Kidney (tissue), 14 donors: ENCODE results near the gene SLC35G3. TPM values are rescaled to one million over a fixed set of nuclear protein-coding genes. Genes with fewer than 3 reads are reported as not detected.

ENCODE experiments used
- DNase-seq, 5 donors: peaks; one replicate each; pipeline ENCODE4 v3.0.0-alpha.2; 2013 to 2020
- FAIRE-seq: peaks from 2 replicates; lab custom pipeline; 2012; peaks lifted over from hg19 to GRCh38; lab: Jason Lieb, UNC
- H3K27ac ChIP-seq, 2 donors: one replicate each; pipeline ENCODE4 v1.7.0; 2013; ENCODE audit warnings: low read depth in 2 of 2, low read length in 2 of 2, inconsistent platforms in 1 of 2
- H3K27me3 ChIP-seq: one replicate; pipeline ENCODE4 v1.7.1; 2013; ENCODE audit warnings: low read length, inconsistent platforms; ENCODE audit not compliant: control insufficient read depth, insufficient read depth
- H3K36me3 ChIP-seq, 3 donors: one replicate each; pipeline versions ENCODE4 v1.7.0 to v1.7.1; 2013; ENCODE audit warnings: low read length in 3 of 3, control low read depth in 1 of 3, inconsistent platforms in 1 of 3; ENCODE audit not compliant: insufficient read depth in 3 of 3, control insufficient read depth in 2 of 3
- H3K4me1 ChIP-seq, 3 donors: one replicate each; pipeline versions ENCODE4 v1.7.0 to v1.7.1; 2013; ENCODE audit warnings: low read length in 3 of 3, inconsistent platforms in 1 of 3, low read depth in 1 of 3; ENCODE audit not compliant: control insufficient read depth in 2 of 3, insufficient read depth in 2 of 3
- H3K4me3 ChIP-seq, 3 donors: one replicate each; pipeline versions ENCODE4 v1.7.0 to v1.8.1; 2013; ENCODE audit warnings: low read length in 3 of 3, control low read depth in 1 of 3, inconsistent platforms in 1 of 3
- H3K9ac ChIP-seq, 3 donors: one replicate each; pipeline versions ENCODE4 v1.7.0 to v1.7.1; 2013; ENCODE audit warnings: low read length in 3 of 3, control low read depth in 1 of 3, inconsistent platforms in 1 of 3
- H3K9me3 ChIP-seq, 3 donors: one replicate each; pipeline versions ENCODE4 v1.7.0 to v1.7.1; 2013; ENCODE audit warnings: low read length in 3 of 3, control low read depth in 1 of 3, inconsistent platforms in 1 of 3; ENCODE audit not compliant: control insufficient read depth in 2 of 3, insufficient read depth in 1 of 3
- CTCF ChIP-seq: IDR thresholded peaks from 3 replicates; pipeline ENCODE4 v1.5.1; 2012; ENCODE audit warnings: mild to moderate bottlenecking, moderate library complexity, borderline replicate concordance; ENCODE audit not compliant: insufficient read depth; ENCODE audit errors: extremely low read depth
- intact Hi-C: fragments of 100-400 bp; cut with DNase I; formaldehyde crosslinking; loops from one replicate; pipeline ENCODE4 v1.11.1; 2022
- polyA plus RNA-seq: library from polyadenylated mRNA; stranded (reverse); fragments of 350-450 nt; fragmentation: Illumina TruSeq; extraction: RNeasy Lipid Tissue Mini Kit (QIAGEN cat#74804); gene quantifications from one replicate; pipeline ENCODE4 v1.2.3, GENCODE V29; 2014; ENCODE audit warnings: low read depth, low replicate concordance; ENCODE audit not compliant: insufficient read depth
- total RNA-seq: library from RNA; stranded (reverse); fragmentation: NEBNext Ultra II Directional; extraction: Animal tissue kit (Norgen Biotek cat#: 25700); gene quantifications from one replicate; pipeline ENCODE4 v1.2.1, GENCODE V29; 2021
- donor health status: control.
- donor health status: control.
- donor health status: control.
- donor health status: control.
- donor health status: control.
- donor health status: DM: yes; HTN: yes; CAD: no.
- donor health status: Normal renal cell carcinoma (clear cell type).

The SLC35G3 gene
- total and polyA plus RNA-seq, 2 donors from 2014 or later, result not detected

GRCh38 chr17:35229638-35230037 lies 35.4 kb upstream of the SLC35G3 start:
- no peak for FAIRE-seq
- TF ChIP-seq CTCF, result no peak
- intact Hi-C loops, result no loop called here

GRCh38 chr17:35227546-35227945 lies 33.4 kb upstream of the SLC35G3 start:
- no peaks in the 10 kb centered on the region for H3K4me1 ChIP-seq
- intact Hi-C loops, result no loop called here
- peaks cover 0 to 4% (median 0%) of the 10 kb centered on the region in 3 donors for H3K9me3 ChIP-seq
- no peak for DNase-seq
- H3K9ac ChIP-seq, result no peak overlapping the region
- H3K36me3 ChIP-seq, result no peaks in the 10 kb centered on the region
- no peak overlapping the region for H3K4me3 ChIP-seq
- no peaks in the 10 kb centered on the region for H3K27me3 ChIP-seq
- no peak overlapping the region for H3K27ac ChIP-seq
- TF ChIP-seq CTCF, result no peak
- FAIRE-seq, result no peak

More at GRCh38 chr17:35229638-35230037, 35.4 kb upstream of the SLC35G3 start:
- Histone ChIP-seq H3K9ac (no peak overlapping the region), H3K4me1 (no peaks in the 10 kb centered on the region), H3K4me3 (no peak overlapping the region), H3K9me3 (no peaks in the 10 kb centered on the region), H3K27me3 (no peaks in the 10 kb centered on the region), H3K36me3 (no peaks in the 10 kb centered on the region), H3K27ac (no peak overlapping the region)
- DNase-seq, result no peak

- intact Hi-C loops, result no loop called here
- Histone ChIP-seq H3K27me3 (no peaks in the 10 kb centered on the region), H3K4me3 (no peak overlapping the region), H3K27ac (no peak overlapping the region), H3K36me3 (no peaks in the 10 kb centered on the region), H3K4me1 (peaks cover 0 to 2% (median 0%) of the 10 kb centered on the region in 3 donors), H3K9me3 (peaks cover 0 to 8% (median 0%) of the 10 kb centered on the region in 3 donors), H3K9ac (no peak overlapping the region)
- FAIRE-seq, result no peak
- no peak for TF ChIP-seq CTCF
- no peak for DNase-seq
Observed at GRCh38 chr17:35224436-35224835, 30.2 kb upstream of the SLC35G3 start.

GRCh38 chr17:35222452-35222851 lies 28.3 kb upstream of the SLC35G3 start:
- no peaks in the 10 kb centered on the region for H3K27me3 ChIP-seq
- FAIRE-seq (no peak), DNase-seq (no peak)
- no peak for TF ChIP-seq CTCF
- H3K36me3 ChIP-seq, result no peaks in the 10 kb centered on the region
- no peak overlapping the region for H3K9ac ChIP-seq
- H3K4me1 ChIP-seq, result peaks cover 0 to 2% (median 0%) of the 10 kb centered on the region in 3 donors
- no peak overlapping the region for H3K4me3 ChIP-seq
- H3K27ac ChIP-seq, result no peak overlapping the region
- peaks cover 0 to 8% (median 0%) of the 10 kb centered on the region in 3 donors for H3K9me3 ChIP-seq
- intact Hi-C loops, result no loop called here
